K562 (cell line): Measurements from ENCODE around the gene GAL3ST3. TPM values are rescaled to one million over a fixed set of nuclear protein-coding genes. Genes with fewer than 3 reads are reported as not detected.

Experiments used
- ATAC-seq: fragments of 200-7000 bp; cut with Tn5 transposase; 3 replicates; pipeline ENCODE4 v1.9.1; 2020; ENCODE audit warnings: moderate library complexity
- BruUV-seq: library from RNA; stranded (reverse); fragments of 400-500 nt; replicated peaks from 2 replicates; lab custom pipeline; 2021; lab: Mats Ljungman, UMichigan
- CTCF ChIA-PET: fragments of 300-600 bp; formaldehyde crosslinking; extraction: SDS; loops from one replicate; lab custom pipeline; 2021; ENCODE audit warnings: low intra/inter-chr PET ratio; lab: Yijun Ruan, JAX
- POLR2A ChIA-PET: fragments of 300-600, 350-650 bp; sonication (Branson Sonifier 250); formaldehyde crosslinking; extraction: SDS; loops from one replicate; lab custom pipeline; 2021; ENCODE audit warnings: antibody characterized with exemption, inconsistent platforms; lab: Yijun Ruan, JAX
- DNase-seq, 4 experiments: peaks; one replicate each; pipeline versions ENCODE4 v3.0.0 to v3.0.0-alpha.2; 2011 to 2018; ENCODE audit warnings: low spot score in 3 of 4, mixed read lengths in 3 of 4; ENCODE audit errors: extremely low read depth in 1 of 4
- FAIRE-seq: peaks from 2 replicates; lab custom pipeline; 2011; peaks lifted over from hg19 to GRCh38; lab: Jason Lieb, UNC
- H2AFZ ChIP-seq: 2 replicates; pipeline ENCODE4 v1.6.0; 2011; ENCODE audit warnings: low read depth, low read length, control low read depth, inconsistent platforms
- H3K27ac ChIP-seq: fragments of 200-600 bp; 3 replicates; pipeline ENCODE4 v1.8.0; 2011; ENCODE audit warnings: low read depth, mild to moderate bottlenecking, control low read depth, inconsistent platforms, low read length, moderate library complexity, mixed read lengths; ENCODE audit errors: extremely low read depth
- H3K27me3 ChIP-seq, 2 experiments: fragments of 300-600 bp in 1 of 2; 2 replicates in 1 of 2; 3 replicates in 1 of 2; pipeline versions ENCODE4 v1.6.0 to v1.8.0; 2011; ENCODE audit warnings: inconsistent platforms in 2 of 2, low read length in 2 of 2, mild to moderate bottlenecking in 1 of 2, mixed read lengths in 1 of 2, moderate library complexity in 1 of 2; ENCODE audit not compliant: control insufficient read depth in 2 of 2, insufficient read depth in 2 of 2
- H3K36me3 ChIP-seq: fragments of 300-600 bp; 3 replicates; pipeline ENCODE4 v1.8.0; 2011; ENCODE audit warnings: mild to moderate bottlenecking, low read length, inconsistent platforms; ENCODE audit not compliant: control insufficient read depth, insufficient read depth
- H3K4me1 ChIP-seq, 2 experiments: fragments of 200-600 bp in 1 of 2; replicated peaks in 1 of 2; 2 replicates in 1 of 2; 3 replicates in 1 of 2; pipeline versions ENCODE4 v1.5.1 to v1.8.0; 2011; ENCODE audit warnings: inconsistent platforms in 2 of 2, low read length in 2 of 2, mild to moderate bottlenecking in 1 of 2, mixed read lengths in 1 of 2, moderate library complexity in 1 of 2; ENCODE audit not compliant: control insufficient read depth in 2 of 2, insufficient read depth in 2 of 2
- H3K4me2 ChIP-seq: 2 replicates; pipeline ENCODE4 v1.6.1; 2011; ENCODE audit warnings: low read length, control low read depth, inconsistent platforms, mixed read lengths; ENCODE audit not compliant: insufficient read depth
- H3K4me3 ChIP-seq: fragments of 200-600 bp; sonication (generic), shearing (Covaris generic); 2 replicates; pipeline ENCODE4 v1.5.1; 2016; ENCODE audit warnings: control low read depth, inconsistent platforms
- H3K79me2 ChIP-seq: fragments of 200-600 bp; 3 replicates; pipeline ENCODE4 v1.8.0; 2011; ENCODE audit warnings: low read length, inconsistent platforms; ENCODE audit not compliant: control insufficient read depth, insufficient read depth
- H3K9ac ChIP-seq, 2 experiments: 2 replicates each; pipeline versions ENCODE4 v1.6.0 to v1.6.1; 2011; ENCODE audit warnings: low read depth in 2 of 2, low read length in 2 of 2, control low read depth in 1 of 2, inconsistent platforms in 1 of 2, mild to moderate bottlenecking in 1 of 2, mixed read lengths in 1 of 2; ENCODE audit not compliant: insufficient read depth in 1 of 2
- H3K9me1 ChIP-seq: one replicate; pipeline ENCODE4 v1.6.0; 2011; ENCODE audit warnings: inconsistent platforms, mild to moderate bottlenecking, low read length, moderate library complexity; ENCODE audit not compliant: control insufficient read depth, insufficient read depth
- H3K9me3 ChIP-seq: replicated peaks from 2 replicates; pipeline ENCODE4 v1.5.1; 2011; ENCODE audit warnings: low read depth, low read length, inconsistent platforms; ENCODE audit not compliant: control insufficient read depth, insufficient read depth
- H4K20me1 ChIP-seq: replicated peaks from 2 replicates; pipeline ENCODE4 v1.6.1; 2011; ENCODE audit warnings: low read length, inconsistent platforms, mixed read lengths; ENCODE audit not compliant: control insufficient read depth, insufficient read depth
- CBX3 ChIP-seq, 2 experiments: IDR thresholded peaks; 1 replicate in 1 of 2; 2 replicates in 1 of 2; pipeline ENCODE4 v1.6.1; 2012; ENCODE audit warnings: inconsistent platforms in 2 of 2, low read length in 2 of 2, borderline replicate concordance in 1 of 2, control low read depth in 1 of 2
- CC2D1A ChIP-seq: fragments of 450-650 bp; IDR thresholded peaks from 2 replicates; pipeline ENCODE4 v1.6.1; 2017; ENCODE audit warnings: mild to moderate bottlenecking
- CEBPB ChIP-seq: fragments of 450-650 bp; IDR thresholded peaks from 2 replicates; pipeline ENCODE4 v1.6.1; 2016; ENCODE audit warnings: missing genetic modification characterization, missing compliant biosample characterization
- ERF ChIP-seq: fragments of 450-650 bp; formaldehyde crosslinking; IDR thresholded peaks from 2 replicates; pipeline ENCODE4 v1.4.0; 2020; ENCODE audit warnings: mild to moderate bottlenecking, mixed read lengths
- ETV5 ChIP-seq: sonication (generic); formaldehyde crosslinking; IDR thresholded peaks from 2 replicates; pipeline ENCODE4 v1.4.0; 2020; ENCODE audit warnings: low read depth, mild to moderate bottlenecking, missing genetic modification reagents
- FOXO4 ChIP-seq: fragments of 450-650 bp; formaldehyde crosslinking; IDR thresholded peaks from 2 replicates; pipeline ENCODE4 v1.4.0; 2020; ENCODE audit warnings: mild to moderate bottlenecking, moderate library complexity
- GABPB1 ChIP-seq: sonication (generic); formaldehyde crosslinking; IDR thresholded peaks from 2 replicates; pipeline ENCODE4 v1.8.0; 2022; ENCODE audit warnings: mild to moderate bottlenecking, missing genetic modification reagents
- MTA3 ChIP-seq: fragments of 450-650 bp; formaldehyde crosslinking; IDR thresholded peaks from 2 replicates; pipeline ENCODE4 v1.6.1; 2017; ENCODE audit warnings: mild to moderate bottlenecking, borderline replicate concordance
- NFE2L1 ChIP-seq: fragments of 450-650 bp; IDR thresholded peaks from 2 replicates; pipeline ENCODE4 v1.6.1; 2016; ENCODE audit warnings: missing genetic modification characterization, low read depth, mild to moderate bottlenecking, missing compliant biosample characterization, moderate library complexity, borderline replicate concordance
- NR0B1 ChIP-seq: fragments of 450-650 bp; IDR thresholded peaks from one replicate; pipeline ENCODE4 v1.6.1; 2018; ENCODE audit warnings: mild to moderate bottlenecking, moderate library complexity; ENCODE audit not compliant: partially characterized antibody
- NR1H2 ChIP-seq: sonication (generic); formaldehyde crosslinking; IDR thresholded peaks from 2 replicates; pipeline ENCODE4 v1.4.0; 2020; ENCODE audit warnings: mild to moderate bottlenecking, missing genetic modification reagents
- POLR2H ChIP-seq: IDR thresholded peaks from 2 replicates; pipeline ENCODE4 v1.6.1; 2016; ENCODE audit warnings: missing genetic modification characterization, low read depth, mild to moderate bottlenecking, control low read depth, missing compliant biosample characterization, moderate library complexity
- PYGO2 ChIP-seq: fragments of 450-650 bp; IDR thresholded peaks from 2 replicates; pipeline ENCODE4 v1.6.1; 2016; ENCODE audit warnings: mild to moderate bottlenecking, missing genetic modification characterization, moderate library complexity, missing compliant biosample characterization
- RFX7 ChIP-seq: fragments of 250-450 bp; sonication (Bioruptor Pico); IDR thresholded peaks from 2 replicates; pipeline ENCODE4 v1.5.1; 2021; ENCODE audit warnings: mild to moderate bottlenecking
- ZBTB7A ChIP-seq: IDR thresholded peaks from 2 replicates; pipeline ENCODE4 v1.6.1; 2011; ENCODE audit warnings: low read depth, mild to moderate bottlenecking, low read length, moderate library complexity, borderline replicate concordance; ENCODE audit not compliant: control insufficient read depth
- ZC3H4 ChIP-seq: sonication (generic); formaldehyde crosslinking; IDR thresholded peaks from 2 replicates; pipeline ENCODE4 v1.9.0; 2021; ENCODE audit warnings: missing genetic modification reagents, borderline replicate concordance
- ZNF121 ChIP-seq: sonication (generic); formaldehyde crosslinking; conservative IDR thresholded peaks from 2 replicates; pipeline ENCODE4 v1.8.0; 2022; ENCODE audit warnings: missing genetic modification reagents
- ZNF24 ChIP-seq: fragments of 450-650 bp; IDR thresholded peaks from 2 replicates; pipeline ENCODE4 v1.6.1; 2016
- WGBS: fragments of 100-300 bp; shearing (Covaris generic); methylation state at CpG from one replicate; pipeline ENCODE4 v1.1.6; 2016; ENCODE audit warnings: low coverage, mixed read lengths; ENCODE audit not compliant: insufficient coverage; ENCODE audit errors: missing lambda C conversion rate; 5-methylcytosine and 5-hydroxymethylcytosine counted together
- in situ Hi-C: fragments of 300-500 bp; cut with MboI; formaldehyde crosslinking; loops from 4 replicates; pipeline ENCODE4 v1.15.0; 2018; ENCODE audit warnings: inconsistent platforms, mixed read lengths
- intact Hi-C: fragments of 100-400 bp; cut with micrococcal nuclease; formaldehyde crosslinking; loops from 2 replicates; pipeline ENCODE4 v1.14.2; 2022
- polyA plus RNA-seq, 8 experiments: library from polyadenylated mRNA; depleted of rRNA in 4 of 8; stranded (reverse) in 5 of 8; unstranded in 3 of 8; fragments of >200 nt; fragmentation: Nextera tagmentation in 2 of 8; fragmentation: Illumina TruSeq in 1 of 8; extraction: Ambion mirVana in 2 of 8; extraction: Trizol in 1 of 8; gene quantifications; 2 replicates each; pipeline versions ENCODE4 v1.2.1 to v1.2.3, GENCODE V29; 2011 to 2014; ENCODE audit warnings: inconsistent platforms in 1 of 8, missing spikeins in 1 of 8
- total RNA-seq, 7 experiments: library from RNA; depleted of rRNA in 6 of 7; stranded (reverse); fragments of >200 nt in 6 of 7; fragmentation: Illumina TruSeq in 2 of 7; extraction: Trizol in 2 of 7; gene quantifications; 2 replicates each; pipeline versions ENCODE4 v1.2.1 to v1.2.3, GENCODE V29; 2011 to 2021; ENCODE audit warnings: low replicate concordance in 1 of 7
- TF ChIP-seq, protein P1 (sequence below): IDR thresholded peaks from 2 replicates; pipeline ENCODE4 v1.6.1; 2014; ENCODE audit warnings: antibody characterized with exemption

The GAL3ST3 gene
- total and polyA plus RNA-seq, 9 of the 15 experiments (the other 6 are each of a cell fraction or from before 2014, with no cell fraction given) = not detected

- no peaks in the 10 kb centered on the region for H3K27me3 ChIP-seq
- FAIRE-seq (no peak), ATAC-seq (no peak), DNase-seq (no peak)
- no peaks in the 10 kb centered on the region for H3K9me1 ChIP-seq
- POLR2A ChIA-PET = interaction anchor here (3.6 kb wide), 1 partner anchor 8 kb away, joined by 47 read pairs; the partner anchor contains the start of gene PACS1
- CTCF ChIA-PET = no interaction called here
- peak overlapping the region in 1 of 2 experiments; percentile 10; a peak in 1 of 4 replicates for H3K9ac ChIP-seq
- intact Hi-C loops (no loop called here), in situ Hi-C loops (no loop called here)
- no TSS peak for BruUV-seq
- 87% methylated on average over 6 of the region's 6 CpGs for WGBS
- peaks cover 96% of the 10 kb centered on the region for H3K36me3 ChIP-seq
- H3K4me3 ChIP-seq = no peak overlapping the region
- H3K79me2 ChIP-seq = no peaks in the 10 kb centered on the region
- no peak overlapping the region for H3K27ac ChIP-seq
- H2AFZ ChIP-seq = no peak overlapping the region
- H3K4me1 ChIP-seq = no peaks in the 10 kb centered on the region
- H3K4me2 ChIP-seq = no peak overlapping the region
- no peaks in the 10 kb centered on the region for H3K9me3 ChIP-seq
- H4K20me1 ChIP-seq = no peaks in the 10 kb centered on the region; the same call in 1 of the 2 replicates
- TF ChIP-seq ZNF24 = no peak
- TF ChIP-seq ETV5 (CRISPR knock-in tag) = no peak
- TF ChIP-seq POLR2H = no peak
- no peak for TF ChIP-seq CBX3 (IDR thresholded peaks at IDR 0.05; ENCODE audit: borderline replicate concordance in 1 of 2, low read length in 2 of 2)
- no peak for TF ChIP-seq CC2D1A
- TF ChIP-seq RFX7 (CRISPR knock-in tag) = no peak
- no peak for TF ChIP-seq PYGO2 (tag)
- TF ChIP-seq ZC3H4 (CRISPR knock-in tag) = no peak
- TF ChIP-seq MTA3 = no peak
- no peak for TF ChIP-seq GABPB1 (CRISPR knock-in tag)
- no peak for TF ChIP-seq ZNF121
- no peak for TF ChIP-seq CEBPB (tag)
- TF ChIP-seq FOXO4 = no peak
- no peak for TF ChIP-seq ZBTB7A
- TF ChIP-seq ERF = no peak
- TF ChIP-seq, protein P1, sequence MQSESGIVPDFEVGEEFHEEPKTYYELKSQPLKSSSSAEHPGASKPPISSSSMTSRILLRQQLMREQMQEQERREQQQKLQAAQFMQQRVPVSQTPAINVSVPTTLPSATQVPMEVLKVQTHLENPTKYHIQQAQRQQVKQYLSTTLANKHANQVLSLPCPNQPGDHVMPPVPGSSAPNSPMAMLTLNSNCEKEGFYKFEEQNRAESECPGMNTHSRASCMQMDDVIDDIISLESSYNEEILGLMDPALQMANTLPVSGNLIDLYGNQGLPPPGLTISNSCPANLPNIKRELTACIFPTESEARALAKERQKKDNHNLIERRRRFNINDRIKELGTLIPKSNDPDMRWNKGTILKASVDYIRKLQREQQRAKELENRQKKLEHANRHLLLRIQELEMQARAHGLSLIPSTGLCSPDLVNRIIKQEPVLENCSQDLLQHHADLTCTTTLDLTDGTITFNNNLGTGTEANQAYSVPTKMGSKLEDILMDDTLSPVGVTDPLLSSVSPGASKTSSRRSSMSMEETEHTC = no peak
- TF ChIP-seq NFE2L1 = no peak
- no peak for TF ChIP-seq NR0B1
- no peak for TF ChIP-seq NR1H2 (CRISPR knock-in tag)
These were observed 12.3 kb upstream of the GAL3ST3 start for GRCh38 chr11:66061268-66061667.
